Measurements from ENCODE around the gene NLRX1.
A peak's percentile ranks its signal among the peaks of the same experiment; 100 is the strongest.
"Not testable (repeated sequence)": the region's sequence is repeated elsewhere in the genome, so short reads cannot be mapped to it uniquely, and the experiment has no call there.

Gene NLRX1

DNA sequence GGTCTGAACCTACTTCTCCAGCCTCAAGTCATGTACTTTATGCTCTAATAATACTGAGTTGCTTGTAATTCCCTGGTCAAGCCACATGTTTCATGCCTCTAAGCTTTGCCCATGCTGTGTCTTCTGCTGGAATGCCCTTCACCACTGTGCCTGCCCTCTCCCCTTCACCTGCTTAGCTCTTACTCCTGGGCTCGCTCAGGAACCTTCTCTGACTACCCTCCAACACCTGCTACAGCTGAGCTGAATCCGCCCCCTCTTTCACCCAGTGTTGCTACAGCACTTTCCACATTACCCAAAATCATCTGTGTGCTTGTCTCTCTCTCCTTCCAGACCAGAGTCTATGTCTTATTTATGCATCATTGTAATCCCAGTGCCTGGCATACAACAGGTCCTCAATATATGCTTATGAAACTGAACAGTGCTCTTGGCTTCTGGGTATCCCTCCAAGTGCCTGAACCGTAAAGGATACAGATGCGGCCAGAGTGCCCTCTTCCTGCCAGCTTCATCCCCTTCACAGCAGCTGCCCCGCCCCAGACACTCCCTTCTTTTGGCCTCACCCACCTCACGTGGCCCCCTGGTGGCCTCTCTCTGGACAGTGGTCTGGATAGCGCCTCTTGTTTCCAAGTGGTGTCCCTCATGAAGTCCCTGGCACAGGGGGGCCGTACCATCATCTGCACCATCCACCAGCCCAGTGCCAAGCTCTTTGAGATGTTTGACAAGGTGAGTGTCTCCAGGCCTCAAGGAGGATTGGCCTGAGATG, 12.6 kb upstream of the NLRX1 start:
- no peak for DNase-seq

DNA sequence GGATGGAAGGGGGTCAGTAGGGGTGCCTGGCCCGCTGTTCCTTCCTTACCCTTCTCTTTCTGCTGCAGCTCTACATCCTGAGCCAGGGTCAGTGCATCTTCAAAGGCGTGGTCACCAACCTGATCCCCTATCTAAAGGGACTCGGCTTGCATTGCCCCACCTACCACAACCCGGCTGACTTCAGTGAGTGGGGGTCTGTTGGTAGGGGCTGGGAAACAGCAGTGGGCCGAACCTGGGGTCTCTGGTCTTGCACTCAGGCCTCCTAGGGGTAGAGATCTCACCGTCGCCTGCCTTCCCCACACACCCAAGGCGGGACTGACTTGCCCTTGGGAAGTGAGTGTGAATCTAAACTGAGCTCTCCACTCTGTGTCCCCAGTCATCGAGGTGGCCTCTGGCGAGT, 12.0 kb upstream of the NLRX1 start:
- no peak for DNase-seq

DNA sequence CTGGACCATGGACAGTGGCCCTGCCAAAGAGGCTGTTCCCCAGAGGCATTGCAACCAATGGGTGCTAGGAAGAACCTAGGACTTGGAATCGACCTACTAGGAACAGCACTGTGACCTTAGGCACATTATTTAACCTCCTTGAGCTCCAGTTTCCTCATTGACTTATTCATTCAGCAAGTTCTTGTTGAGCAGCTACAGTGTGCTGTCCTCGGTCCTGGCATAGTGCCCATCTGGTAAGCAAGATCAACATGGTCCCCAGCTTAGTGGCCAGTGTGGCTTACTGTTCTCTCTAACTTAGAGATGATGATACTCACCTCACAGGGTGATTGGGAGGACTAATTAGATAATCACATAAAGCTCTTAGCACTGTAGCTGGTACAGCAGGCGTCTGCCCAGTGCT, 11.5 kb upstream of the NLRX1 start:
- no peak for DNase-seq

DNA sequence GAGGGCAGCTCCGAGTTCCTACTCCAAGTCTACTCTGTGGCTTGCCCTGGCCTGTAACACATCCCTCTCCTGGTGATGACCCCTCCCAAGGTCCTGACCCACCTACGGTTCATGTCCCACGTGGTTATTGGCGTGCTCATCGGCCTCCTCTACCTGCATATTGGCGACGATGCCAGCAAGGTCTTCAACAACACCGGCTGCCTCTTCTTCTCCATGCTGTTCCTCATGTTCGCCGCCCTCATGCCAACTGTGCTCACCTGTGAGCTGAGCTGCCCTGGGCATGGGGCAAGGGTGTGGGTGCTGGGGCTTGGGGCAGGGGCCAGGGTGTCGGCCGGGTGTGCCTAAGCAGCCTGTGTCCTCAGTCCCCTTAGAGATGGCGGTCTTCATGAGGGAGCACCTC, 10.1 kb upstream of the NLRX1 start:
- DNase-seq = no peak

DNA sequence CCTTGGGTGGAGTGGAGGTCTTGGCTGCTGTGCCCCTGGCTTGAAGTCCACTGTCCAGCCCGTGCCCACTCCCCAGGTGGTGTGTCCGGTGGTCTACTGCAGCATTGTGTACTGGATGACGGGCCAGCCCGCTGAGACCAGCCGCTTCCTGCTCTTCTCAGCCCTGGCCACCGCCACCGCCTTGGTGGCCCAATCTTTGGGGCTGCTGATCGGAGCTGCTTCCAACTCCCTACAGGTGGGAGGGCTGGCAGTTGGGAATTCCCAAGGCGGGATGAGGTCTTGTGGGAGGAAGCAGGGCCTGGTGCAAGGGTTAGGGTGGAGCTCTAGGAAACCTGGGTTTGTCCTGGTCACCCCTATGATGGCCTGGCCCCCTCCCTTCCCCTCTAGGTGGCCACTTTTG, 8.4 kb upstream of the NLRX1 start:
- no peak for DNase-seq

DNA sequence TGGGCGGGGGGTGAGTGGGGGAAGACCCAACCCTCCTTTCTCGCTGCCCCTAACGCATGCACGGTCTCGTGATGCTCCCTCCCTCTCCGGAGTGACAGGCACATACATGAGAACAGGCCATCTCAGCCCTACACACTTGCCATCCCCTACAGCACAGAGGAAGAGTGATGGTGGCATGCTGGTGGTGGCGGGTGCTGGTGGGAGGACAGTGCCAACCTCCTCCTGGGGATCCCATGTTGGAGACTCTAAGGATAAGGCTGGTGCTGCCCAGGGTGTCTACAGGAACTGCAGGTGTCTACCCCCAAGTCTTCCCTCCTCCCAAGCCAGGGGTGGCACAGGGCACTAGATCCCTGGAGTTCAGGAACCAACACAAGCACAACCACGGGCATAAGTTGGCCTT, 6.7 kb upstream of the NLRX1 start:
- no peak for DNase-seq

DNA sequence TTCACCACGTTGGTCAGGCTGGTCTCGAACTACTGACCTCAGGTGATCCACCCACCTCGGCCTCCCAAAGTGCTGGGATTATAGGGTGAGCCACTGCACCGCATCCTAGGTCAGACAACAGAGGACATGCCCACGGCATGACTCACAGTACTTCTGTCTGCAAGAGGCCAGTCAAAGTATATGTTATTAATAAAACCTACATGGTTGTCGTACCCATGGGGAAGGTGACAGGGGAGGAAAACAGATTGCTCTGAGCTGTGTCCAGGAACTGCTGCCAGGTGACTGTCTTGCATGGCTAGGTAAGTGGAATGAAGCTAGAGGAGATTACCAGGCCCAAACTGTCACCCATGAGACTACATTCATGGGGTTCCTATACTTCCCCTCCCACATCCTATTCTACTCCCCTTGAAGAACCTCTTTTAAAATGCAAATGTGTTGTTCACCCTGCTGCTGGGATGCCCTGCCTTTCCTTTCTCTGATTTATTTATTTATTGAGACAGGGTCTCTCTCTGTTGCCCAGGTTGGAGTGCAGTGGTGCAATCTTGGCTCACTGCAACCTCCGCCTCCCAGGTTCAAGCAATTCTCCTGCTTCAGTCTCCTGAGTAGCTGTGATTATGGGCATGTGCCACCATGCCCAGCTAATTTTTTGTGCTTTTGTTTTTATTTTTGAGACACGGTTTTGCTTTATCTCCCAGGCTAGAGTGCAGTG, 2.0 kb upstream of the NLRX1 start:
- no peak for DNase-seq

DNA sequence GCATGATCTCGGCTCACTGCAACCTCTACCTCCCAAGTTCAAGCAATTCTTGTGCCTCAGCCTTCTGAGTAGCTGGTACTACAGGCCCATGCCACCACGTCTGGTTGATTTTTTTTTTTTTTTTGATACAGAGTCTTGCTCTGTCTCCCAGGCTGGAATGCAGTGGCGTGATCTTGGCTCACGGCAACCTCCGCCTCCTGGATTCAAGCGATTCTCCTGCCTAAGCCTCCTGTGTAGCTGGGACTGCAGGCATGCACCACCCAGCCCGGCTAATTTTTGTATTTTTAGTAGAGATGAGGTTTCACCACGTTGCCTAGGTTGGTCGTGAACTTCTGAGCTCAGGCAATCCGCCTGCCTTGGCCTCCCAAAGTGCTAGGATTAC, 1.5 kb upstream of the NLRX1 start:
- DNase-seq = not testable (repeated sequence)

DNA sequence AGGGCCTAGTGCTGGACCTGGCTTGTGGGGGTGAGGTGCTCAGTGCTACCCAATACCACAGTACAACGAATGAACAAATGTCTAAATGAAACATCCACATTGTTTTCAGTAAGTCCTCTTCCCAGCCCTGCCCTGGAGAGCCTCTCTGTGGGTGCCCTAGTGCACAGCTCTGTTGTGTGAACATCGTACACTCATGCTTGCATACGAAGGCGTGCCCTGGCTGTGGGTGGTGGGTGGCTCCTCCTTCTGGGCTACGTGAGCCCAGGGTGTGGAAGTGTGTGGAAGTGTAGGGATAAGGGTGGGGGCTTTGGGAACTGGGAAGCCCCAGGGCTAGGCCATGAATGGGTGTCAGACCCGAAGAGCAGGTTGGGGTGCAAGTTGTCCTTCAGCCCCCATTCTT, 592 bp upstream of the NLRX1 start:
- no peak for DNase-seq

DNA sequence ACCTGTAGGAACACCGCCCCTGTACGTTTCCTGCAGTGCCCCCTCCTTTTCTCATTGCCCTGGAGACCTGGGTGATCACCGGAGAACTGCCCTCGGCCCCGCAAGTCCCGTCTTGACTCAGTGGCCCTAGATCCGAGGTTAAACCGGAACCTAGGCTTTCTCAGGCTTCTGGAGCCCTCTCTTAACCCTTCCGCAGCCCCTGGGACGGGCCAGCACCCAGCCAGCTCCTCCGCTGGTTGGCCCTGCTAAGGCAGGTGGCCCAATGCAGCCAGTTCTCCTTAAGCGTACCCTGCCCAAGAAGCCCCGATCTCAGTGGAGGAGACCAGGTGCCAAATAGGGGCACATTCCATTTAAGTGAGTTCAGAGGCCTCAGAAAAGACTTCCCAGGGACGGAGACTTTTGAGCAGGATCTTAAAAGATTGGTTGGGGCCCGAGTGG, 776 bp downstream of the NLRX1 start:
- peak in 3 of 6 experiments; percentile 23 to 55 (median 31) for DNase-seq

DNA sequence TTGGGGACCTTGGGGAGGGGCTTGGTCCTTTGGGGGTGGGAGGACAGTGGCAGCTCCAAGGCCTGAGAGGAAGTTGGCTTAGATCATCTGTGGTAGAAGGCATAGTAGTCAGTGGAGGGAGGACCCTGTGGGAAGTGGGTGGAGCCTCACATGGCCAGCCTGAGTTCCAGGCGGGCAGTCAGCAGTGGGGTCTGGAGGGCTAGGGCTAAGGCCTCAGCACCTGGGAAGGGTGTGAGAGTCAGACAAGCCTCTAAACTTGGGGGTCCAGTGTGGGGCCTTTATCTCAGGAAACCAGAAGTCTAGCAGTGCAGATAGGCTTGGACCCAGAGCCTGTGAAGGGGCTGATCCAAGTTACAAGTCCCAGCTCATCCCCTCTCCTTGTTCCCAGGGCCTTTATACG, 4.0 kb downstream of the NLRX1 start:
- DNase-seq = no peak

DNA sequence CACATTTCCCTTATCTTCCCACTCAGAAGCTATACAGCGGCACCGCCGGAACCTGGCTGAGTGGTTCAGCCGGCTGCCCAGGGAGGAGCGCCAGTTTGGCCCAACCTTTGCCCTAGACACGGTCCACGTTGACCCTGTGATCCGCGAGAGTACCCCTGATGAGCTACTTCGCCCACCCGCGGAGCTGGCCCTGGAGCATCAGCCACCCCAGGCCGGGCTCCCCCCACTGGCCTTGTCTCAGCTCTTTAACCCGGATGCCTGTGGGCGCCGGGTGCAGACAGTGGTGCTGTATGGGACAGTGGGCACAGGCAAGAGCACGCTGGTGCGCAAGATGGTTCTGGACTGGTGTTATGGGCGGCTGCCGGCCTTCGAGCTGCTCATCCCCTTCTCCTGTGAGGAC, 4.9 kb downstream of the NLRX1 start:
- no peak for DNase-seq

DNA sequence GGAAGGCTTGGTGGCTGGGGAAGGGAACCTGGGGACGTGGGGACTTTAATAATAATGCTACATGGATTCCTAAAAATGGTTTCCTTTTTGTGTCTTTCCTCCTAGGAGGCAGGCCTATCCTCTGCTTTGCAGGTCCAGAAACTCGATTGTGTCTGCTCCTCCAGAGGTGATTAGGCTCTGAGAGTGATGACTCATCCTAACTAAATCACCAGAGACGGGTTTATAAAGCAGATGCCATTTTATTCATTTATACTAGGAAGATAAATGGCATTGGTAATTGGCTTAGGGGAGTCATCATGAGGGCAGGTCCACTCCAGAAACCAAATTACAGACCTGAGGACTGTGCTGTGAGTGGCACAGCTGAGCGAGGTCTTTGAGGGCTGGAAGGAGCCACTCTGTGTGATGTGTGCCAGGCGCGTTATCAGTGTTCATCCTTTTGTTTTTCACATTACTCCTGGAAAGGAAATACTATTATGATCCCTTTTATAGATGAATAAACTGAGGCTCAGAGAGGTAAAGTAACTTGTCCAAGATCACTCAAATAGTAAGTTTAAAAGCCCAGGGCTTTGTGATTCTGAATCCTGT, 7.1 kb downstream of the NLRX1 start:
- DNase-seq = no peak

DNA sequence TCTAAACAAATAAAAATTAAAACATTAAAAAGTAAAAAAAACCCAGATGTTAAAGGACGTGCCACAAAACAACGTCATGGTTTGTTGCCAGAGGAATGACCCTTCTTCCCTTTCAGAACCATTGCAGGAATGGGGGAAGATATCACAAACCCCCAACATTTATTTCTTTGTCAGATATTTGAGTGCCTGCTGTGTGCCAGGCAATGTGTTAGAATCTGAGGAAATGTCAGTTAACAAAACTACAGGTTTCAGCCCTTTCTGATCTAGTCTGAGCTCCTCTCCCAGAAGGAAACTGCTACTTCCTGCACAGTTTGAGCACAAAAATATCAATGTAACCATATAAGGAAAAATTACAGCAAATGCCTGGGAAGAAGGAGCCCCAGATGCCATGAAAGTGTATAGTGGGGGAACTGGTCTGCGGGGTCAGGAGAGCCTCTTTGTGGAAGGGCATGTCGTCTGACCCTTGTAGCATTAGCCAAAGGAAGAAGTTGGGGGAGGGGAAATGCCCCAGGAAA, 9.7 kb downstream of the NLRX1 start:
- DNase-seq = no peak

DNA sequence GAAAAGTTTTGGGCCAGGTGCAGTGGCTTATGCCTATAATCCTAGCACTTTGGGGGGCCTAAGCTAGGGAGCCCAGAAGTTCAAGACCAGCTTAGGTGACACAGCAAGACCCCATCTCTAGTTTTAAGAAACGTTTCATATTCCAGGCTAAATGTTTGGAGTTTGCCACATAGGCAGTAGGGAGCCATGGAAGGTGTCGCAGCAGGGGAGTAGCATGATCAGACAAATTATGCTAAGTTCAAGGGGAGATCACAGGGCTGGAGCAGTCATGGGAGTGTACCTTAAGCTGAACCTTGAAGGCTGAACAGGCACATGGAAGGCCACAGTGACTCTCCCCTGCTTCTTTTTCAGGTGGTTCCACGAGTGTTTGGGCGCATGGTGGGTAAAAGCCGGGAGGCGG, 10.8 kb downstream of the NLRX1 start:
- DNase-seq = no peak

DNA sequence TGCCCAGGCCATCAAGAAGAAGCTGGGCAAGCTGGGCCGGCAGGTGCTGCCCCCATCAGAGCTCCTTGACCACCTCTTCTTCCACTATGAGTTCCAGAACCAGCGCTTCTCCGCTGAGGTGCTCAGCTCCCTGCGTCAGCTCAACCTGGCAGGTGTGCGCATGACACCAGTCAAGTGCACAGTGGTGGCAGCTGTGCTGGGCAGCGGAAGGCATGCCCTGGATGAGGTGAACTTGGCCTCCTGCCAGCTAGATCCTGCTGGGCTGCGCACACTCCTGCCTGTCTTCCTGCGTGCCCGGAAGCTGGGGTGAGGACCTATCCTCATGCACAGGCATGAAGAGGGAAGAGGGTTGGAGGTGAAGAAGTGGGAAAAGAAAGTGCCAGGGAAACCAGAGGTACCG, 11.5 kb downstream of the NLRX1 start:
- no peak for DNase-seq

DNA sequence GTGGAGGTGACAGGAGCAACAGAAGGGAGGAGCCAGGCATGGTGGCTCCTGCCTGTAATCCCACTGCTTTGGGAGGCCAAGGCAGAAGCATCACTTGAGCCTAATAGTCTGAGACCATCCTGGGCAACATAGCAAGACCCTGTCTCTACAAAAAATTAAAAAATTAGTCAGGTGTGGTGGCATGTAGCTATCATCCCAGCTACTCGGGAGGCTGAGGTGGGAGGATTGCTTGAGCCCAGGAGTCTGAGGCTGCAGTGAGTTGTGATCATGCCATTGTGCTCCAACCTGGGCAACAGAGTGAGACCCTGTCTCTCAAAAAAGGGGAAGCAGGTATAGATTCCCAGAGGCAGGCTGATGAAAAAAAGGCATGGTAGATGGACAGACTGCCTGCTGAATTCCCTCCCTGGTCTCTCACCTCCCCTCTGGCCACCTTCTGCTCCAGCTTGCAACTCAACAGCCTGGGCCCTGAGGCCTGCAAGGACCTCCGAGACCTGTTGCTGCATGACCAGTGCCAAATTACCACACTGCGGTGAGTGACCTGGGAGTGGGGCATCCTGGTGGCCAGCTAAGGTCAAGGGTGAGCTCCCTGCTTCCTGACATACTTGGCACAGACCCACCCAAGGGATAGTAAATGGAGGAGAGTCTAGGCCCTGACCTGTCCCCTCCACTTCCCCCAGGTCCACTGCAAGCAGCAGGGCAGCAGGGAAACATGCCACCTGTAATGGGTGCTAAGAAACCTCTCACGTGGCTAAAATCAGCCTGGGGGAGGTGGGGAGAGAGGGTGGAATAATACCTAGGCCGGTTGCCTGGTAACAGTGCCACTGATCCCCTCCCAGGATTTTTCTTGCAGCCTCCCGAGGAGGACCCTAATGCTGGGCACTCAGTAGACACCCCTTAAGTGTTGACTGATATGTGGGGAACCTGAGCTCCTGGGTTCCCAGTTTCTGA, 12.5 kb downstream of the NLRX1 start:
- no peak for DNase-seq

DNA sequence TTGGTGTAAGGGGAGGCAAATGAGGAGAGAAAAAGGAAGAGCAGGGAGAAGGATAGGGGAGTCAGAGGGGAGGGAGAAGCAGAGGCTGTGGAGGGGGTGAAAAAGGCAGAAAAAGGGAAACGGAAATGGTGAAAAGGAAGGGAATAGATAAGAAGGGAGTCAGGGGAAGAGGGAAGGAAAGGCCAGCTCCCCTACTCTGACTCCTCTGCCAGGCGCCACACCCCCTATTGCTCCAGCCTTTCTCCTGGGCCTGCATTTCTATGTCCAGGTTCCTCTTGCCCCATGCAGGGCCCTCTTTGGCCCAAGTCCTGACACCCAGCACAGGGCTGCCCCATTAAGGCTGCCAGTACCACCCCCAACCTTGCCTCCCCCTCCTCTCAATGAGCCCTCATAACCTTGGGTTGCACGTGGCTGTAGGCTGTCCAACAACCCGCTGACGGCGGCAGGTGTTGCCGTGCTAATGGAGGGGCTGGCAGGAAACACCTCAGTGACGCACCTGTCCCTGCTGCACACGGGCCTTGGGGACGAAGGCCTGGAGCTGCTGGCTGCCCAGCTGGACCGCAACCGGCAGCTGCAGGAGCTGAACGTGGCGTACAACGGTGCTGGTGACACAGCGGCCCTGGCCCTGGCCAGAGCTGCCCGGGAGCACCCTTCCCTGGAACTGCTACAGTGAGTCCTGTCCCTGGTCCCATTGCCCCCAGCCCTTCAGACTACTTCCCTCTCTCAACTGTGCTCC, 13.3 kb downstream of the NLRX1 start:
- DNase-seq = no peak

DNA sequence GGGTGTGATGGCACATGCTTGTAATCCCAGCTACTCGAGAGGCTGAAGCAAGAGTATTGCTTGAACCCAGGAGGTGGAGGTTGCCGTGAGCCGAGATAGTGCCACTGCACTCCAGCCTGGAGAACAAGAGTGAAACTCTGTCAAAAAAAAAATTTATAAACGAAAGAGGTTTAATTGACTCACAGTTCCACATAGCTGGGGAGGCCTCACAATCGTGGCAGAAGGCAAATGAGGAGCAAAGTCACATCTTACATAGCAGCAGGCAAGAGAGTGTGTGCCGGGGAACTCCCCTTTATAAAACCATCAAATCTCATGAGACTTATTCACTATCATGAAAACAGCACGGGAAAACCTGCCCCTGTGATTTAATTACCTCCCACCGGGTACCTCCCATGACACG, 15.9 kb downstream of the NLRX1 start:
- not testable (repeated sequence) for DNase-seq

DNA sequence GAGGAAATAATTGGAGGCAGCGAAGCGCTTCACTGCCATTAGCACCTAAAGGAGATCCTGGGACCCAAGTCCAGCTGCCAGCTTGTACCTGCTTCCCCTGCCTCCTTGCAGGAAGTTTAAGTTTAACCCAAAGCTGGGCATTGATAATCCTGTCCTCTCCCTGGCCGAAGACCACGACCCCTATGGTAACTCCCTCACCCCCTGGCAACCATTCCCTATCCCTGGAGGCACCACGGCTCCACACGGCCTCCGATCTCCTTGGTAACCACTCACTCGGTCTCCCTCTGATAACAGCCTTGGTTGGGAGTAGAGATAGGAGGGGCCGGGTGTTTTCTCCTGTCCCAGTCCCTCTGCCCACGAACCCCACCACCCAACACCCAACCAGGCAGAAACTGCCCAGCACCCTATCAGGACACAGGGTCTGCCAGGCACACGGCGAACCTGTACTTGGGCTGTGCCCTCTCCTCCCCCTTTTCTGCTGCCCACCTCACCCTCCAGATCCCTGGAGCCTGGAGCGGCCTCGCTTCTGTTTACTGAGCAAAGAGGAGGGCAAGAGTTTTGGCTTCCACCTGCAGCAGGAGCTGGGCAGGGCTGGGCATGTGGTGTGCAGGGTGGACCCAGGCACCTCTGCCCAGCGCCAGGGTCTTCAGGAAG, 17.6 kb downstream of the NLRX1 start:
- no peak for DNase-seq

DNA sequence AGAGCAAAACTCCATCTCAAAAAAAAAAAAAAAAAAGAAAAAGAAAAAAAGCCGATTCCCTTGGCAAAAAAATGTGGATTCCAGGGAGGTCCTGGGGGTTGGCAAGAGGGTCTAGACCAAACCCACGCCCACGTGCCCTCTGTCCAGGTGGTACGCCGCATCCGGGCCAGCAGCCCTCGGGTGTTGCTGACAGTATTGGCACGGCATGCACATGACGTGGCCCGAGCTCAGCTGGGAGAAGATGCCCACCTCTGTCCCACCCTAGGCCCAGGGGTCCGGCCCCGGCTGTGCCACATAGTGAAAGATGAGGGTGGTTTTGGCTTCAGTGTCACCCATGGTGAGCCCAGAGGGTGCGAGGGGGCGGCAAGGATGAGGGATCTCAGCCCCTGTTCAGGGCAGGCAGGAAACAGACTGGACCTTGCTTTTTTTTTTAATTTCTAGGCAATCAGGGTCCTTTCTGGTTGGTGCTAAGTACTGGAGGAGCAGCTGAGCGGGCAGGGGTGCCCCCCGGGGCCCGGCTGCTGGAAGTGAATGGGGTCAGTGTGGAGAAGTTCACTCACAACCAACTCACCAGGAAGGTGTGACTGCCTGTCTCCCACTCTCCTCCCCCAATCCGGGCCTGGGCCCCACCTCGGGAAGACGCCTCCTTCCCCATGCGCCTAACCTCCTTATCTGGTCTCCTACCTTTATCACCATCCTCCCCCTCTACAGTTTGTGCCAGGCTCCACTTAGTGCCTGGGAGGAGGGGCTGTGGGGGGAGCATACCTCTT, 18.8 kb downstream of the NLRX1 start:
- DNase-seq = no peak
